WTC11 (cell line): ENCODE measurements around the gene MRPS11.
"Not testable (repeated sequence)": the region's sequence is repeated elsewhere in the genome, so short reads cannot be mapped to it uniquely, and the experiment has no call there.

ENCODE experiments used
- ELF4 ChIP-seq: sonication (generic); formaldehyde crosslinking; IDR thresholded peaks from 2 replicates; pipeline ENCODE4 v1.8.1; 2022; ENCODE audit warnings: low read depth, mild to moderate bottlenecking, moderate library complexity, missing genetic modification reagents
- EMX1 ChIP-seq: fragments of 250-450 bp; sonication (Bioruptor Pico); IDR thresholded peaks from 2 replicates; pipeline ENCODE4 v1.8.0; 2021; ENCODE audit warnings: mild to moderate bottlenecking
- JUN ChIP-seq: sonication (generic); formaldehyde crosslinking; IDR thresholded peaks from 2 replicates; pipeline ENCODE4 v1.8.0; 2023; ENCODE audit warnings: mild to moderate bottlenecking, missing genetic modification reagents
- MAX ChIP-seq: sonication (generic); formaldehyde crosslinking; IDR thresholded peaks from 2 replicates; pipeline ENCODE4 v1.8.0; 2022; ENCODE audit warnings: mild to moderate bottlenecking, missing genetic modification reagents
- SMAD4 ChIP-seq: sonication (generic); formaldehyde crosslinking; IDR thresholded peaks from 2 replicates; pipeline ENCODE4 v1.8.0; 2022; ENCODE audit warnings: mild to moderate bottlenecking, missing genetic modification reagents
- TF ChIP-seq, protein P1 (sequence below): fragments of 200-600 bp; IDR thresholded peaks from 2 replicates; pipeline ENCODE4 v1.8.0; 2022; ENCODE audit warnings: antibody characterized with exemption
- TF ChIP-seq, protein P2 (sequence below): sonication (generic); formaldehyde crosslinking; IDR thresholded peaks from 2 replicates; pipeline ENCODE4 v1.8.1; 2022; ENCODE audit warnings: missing genetic modification reagents, borderline replicate concordance

GRCh38 chr15:88473661-88474293 lies 6.3 kb downstream of the MRPS11 start:
- TF ChIP-seq, protein P1, sequence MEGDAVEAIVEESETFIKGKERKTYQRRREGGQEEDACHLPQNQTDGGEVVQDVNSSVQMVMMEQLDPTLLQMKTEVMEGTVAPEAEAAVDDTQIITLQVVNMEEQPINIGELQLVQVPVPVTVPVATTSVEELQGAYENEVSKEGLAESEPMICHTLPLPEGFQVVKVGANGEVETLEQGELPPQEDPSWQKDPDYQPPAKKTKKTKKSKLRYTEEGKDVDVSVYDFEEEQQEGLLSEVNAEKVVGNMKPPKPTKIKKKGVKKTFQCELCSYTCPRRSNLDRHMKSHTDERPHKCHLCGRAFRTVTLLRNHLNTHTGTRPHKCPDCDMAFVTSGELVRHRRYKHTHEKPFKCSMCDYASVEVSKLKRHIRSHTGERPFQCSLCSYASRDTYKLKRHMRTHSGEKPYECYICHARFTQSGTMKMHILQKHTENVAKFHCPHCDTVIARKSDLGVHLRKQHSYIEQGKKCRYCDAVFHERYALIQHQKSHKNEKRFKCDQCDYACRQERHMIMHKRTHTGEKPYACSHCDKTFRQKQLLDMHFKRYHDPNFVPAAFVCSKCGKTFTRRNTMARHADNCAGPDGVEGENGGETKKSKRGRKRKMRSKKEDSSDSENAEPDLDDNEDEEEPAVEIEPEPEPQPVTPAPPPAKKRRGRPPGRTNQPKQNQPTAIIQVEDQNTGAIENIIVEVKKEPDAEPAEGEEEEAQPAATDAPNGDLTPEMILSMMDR = not testable (repeated sequence)
- not testable (repeated sequence) for TF ChIP-seq JUN, MAX, ELF4, EMX1, SMAD4 (CRISPR knock-in tag)
- TF ChIP-seq, protein P2, sequence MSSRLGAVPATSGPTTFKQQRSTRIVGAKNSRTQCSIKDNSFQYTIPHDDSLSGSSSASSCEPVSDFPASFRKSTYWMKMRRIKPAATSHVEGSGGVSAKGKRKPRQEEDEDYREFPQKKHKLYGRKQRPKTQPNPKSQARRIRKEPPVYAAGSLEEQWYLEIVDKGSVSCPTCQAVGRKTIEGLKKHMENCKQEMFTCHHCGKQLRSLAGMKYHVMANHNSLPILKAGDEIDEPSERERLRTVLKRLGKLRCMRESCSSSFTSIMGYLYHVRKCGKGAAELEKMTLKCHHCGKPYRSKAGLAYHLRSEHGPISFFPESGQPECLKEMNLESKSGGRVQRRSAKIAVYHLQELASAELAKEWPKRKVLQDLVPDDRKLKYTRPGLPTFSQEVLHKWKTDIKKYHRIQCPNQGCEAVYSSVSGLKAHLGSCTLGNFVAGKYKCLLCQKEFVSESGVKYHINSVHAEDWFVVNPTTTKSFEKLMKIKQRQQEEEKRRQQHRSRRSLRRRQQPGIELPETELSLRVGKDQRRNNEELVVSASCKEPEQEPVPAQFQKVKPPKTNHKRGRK = not testable (repeated sequence)
